Stimulated activated CD8-positive, alpha-beta memory T cell treated with anti-CD3 and anti-CD28 coated beads, Interleukin-4, amount 100 ng/mL, for 24 hours (primary cell): ENCODE results near the gene USP7.

Experiments used
- DNase-seq: peaks from one replicate; pipeline ENCODE4 v3.0.0-alpha.2; 2020; ENCODE audit warnings: low read depth

Gene USP7

GRCh38 chr16:8900343-8900742 lies 63.4 kb downstream of the USP7 start:
- DNase-seq, result no peak

- DNase-seq, result no peak
Observed at GRCh38 chr16:8899709-8900317, 63.9 kb downstream of the USP7 start.

GRCh38 chr16:8898660-8899318 lies 64.9 kb downstream of the USP7 start:
- no peak for DNase-seq

GRCh38 chr16:8894736-8895334 lies 68.9 kb downstream of the USP7 start:
- no peak for DNase-seq

GRCh38 chr16:8893976-8894690 lies 69.6 kb downstream of the USP7 start:
- DNase-seq, result no peak

- no peak for DNase-seq
Observed at GRCh38 chr16:8893426-8893825, 70.3 kb downstream of the USP7 start.

GRCh38 chr16:8892101-8892575 lies 71.6 kb downstream of the USP7 start:
- no peak for DNase-seq

GRCh38 chr16:8890549-8890921 lies 73.2 kb downstream of the USP7 start:
- DNase-seq, result no peak

GRCh38 chr16:8889893-8890548 lies 73.7 kb downstream of the USP7 start:
- DNase-seq, result no peak

- no peak for DNase-seq
Observed at GRCh38 chr16:8888951-8889892, 74.5 kb downstream of the USP7 start.

GRCh38 chr16:8887952-8888560 lies 75.7 kb downstream of the USP7 start:
- DNase-seq, result no peak

GRCh38 chr16:8887431-8887765 lies 76.3 kb downstream of the USP7 start:
- no peak for DNase-seq

- DNase-seq, result no peak
Observed at GRCh38 chr16:8886593-8887430, 76.9 kb downstream of the USP7 start.

GRCh38 chr16:8885674-8886592 lies 77.8 kb downstream of the USP7 start:
- DNase-seq, result no peak

GRCh38 chr16:8882725-8883377 lies 80.9 kb downstream of the USP7 start:
- no peak for DNase-seq

- no peak for DNase-seq
Observed at GRCh38 chr16:8882041-8882617, 81.6 kb downstream of the USP7 start, which contains the start of gene LITAFD. Gene LITAFD (plus strand): TSS chr16:8882351. CDS start chr16:8884356, 2,005 bp downstream.

GRCh38 chr16:8880839-8881510 lies 82.7 kb downstream of the USP7 start:
- DNase-seq, result no peak
